Ascending aorta (tissue), 2 donors: ENCODE measurements around the gene MRAS. TPM values are rescaled to one million over a fixed set of nuclear protein-coding genes. Genes with fewer than 3 reads are reported as not detected.

Experiments used
- DNase-seq, 2 donors: peaks; one replicate each; pipeline ENCODE4 v3.0.0-alpha.2; 2019; ENCODE audit warnings: low spot score in 2 of 2
- H3K27ac ChIP-seq, 2 donors: fragments of 200-600 bp; sonication (generic); one replicate each; pipeline ENCODE4 v1.5.1; 2016 to 2017; ENCODE audit warnings: mild to moderate bottlenecking in 1 of 2
- H3K27me3 ChIP-seq: fragments of 200-600 bp; sonication (generic); one replicate; pipeline ENCODE4 v1.5.1; 2017
- H3K36me3 ChIP-seq, 2 donors: fragments of 200-600 bp; sonication (generic); one replicate each; pipeline ENCODE4 v1.5.1; 2016
- H3K4me1 ChIP-seq, 2 donors: fragments of 200-600 bp; sonication (generic); one replicate each; pipeline ENCODE4 v1.5.1; 2016 to 2017; ENCODE audit warnings: mild to moderate bottlenecking in 1 of 2
- H3K4me3 ChIP-seq, 2 donors: fragments of 200-600 bp; sonication (generic); one replicate each; pipeline ENCODE4 v1.5.1; 2016 to 2017; ENCODE audit warnings: mild to moderate bottlenecking in 1 of 2
- H3K9me3 ChIP-seq, 2 donors: fragments of 200-600 bp; sonication (generic); one replicate each; pipeline ENCODE4 v1.5.1; 2016
- intact Hi-C: fragments of 100-400 bp; cut with DNase I; formaldehyde crosslinking; loops from one replicate; pipeline ENCODE4 v1.15.1; 2023
- total RNA-seq: library from RNA; depleted of rRNA; stranded (reverse); fragments of >200 nt; gene quantifications from one replicate; pipeline ENCODE4 v1.1.0, GENCODE V29; 2016
- TF ChIP-seq, protein P1 (sequence below), 3 experiments: fragments of 200-600 bp in 2 of 3; fragments of 450-650 bp in 1 of 3; sonication (generic) in 2 of 3; IDR thresholded peaks; one replicate each; pipeline ENCODE4 v1.5.1; 2016 to 2019; ENCODE audit warnings: antibody characterized with exemption in 3 of 3, mild to moderate bottlenecking in 1 of 3, moderate library complexity in 1 of 3

Gene MRAS
- total RNA-seq, 1 donor from 2014 or later: 24.5 TPM

DNA sequence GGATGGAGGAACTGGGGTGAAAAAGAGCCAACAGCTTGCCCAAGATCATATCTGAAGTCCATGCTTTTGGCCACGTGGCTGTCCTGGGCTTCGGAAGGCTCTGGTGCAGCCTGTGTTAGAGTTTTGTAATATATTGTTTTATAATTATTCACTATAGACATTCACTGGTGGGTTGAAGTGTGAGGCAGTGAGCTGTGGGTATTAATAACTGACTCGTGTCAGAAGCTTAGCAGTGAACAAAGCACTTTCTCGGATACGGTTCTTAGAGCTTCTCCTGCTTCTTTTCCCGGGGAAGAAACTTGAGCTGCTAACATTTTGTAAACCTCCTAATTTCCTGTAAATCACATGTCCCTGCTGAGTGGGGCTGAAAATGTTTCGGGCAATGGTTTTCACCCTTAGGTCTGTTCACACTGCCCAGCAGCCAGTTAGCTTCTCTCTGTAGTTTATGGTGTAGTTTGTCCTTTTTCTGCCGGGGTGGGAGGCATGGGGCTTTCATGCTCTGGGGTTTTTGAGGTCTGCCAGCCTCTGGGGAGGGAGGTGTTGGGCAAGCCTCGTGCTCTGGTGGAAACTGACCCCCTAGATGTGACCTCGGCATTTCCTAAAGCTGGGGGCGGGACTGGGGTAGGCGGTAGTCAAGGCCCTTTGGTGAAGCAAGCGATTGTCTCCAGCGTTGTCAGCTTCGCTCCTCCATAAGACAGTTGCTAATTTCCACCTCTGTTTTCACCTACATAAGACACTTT lies 1.7 kb downstream of the MRAS start:
- Histone ChIP-seq H3K36me3 (peaks cover 0 to under 1% of the 10 kb centered on the region in 2 donors), H3K27me3 (no peaks in the 10 kb centered on the region), H3K4me3 (peak overlapping the region; percentile 96 to 98), H3K4me1 (peaks cover 5 to 7% of the 10 kb centered on the region in 2 donors), H3K9me3 (no peaks in the 10 kb centered on the region), H3K27ac (peak overlapping the region; percentile 92 to 99)
- no peak for DNase-seq
- TF ChIP-seq, protein P1, sequence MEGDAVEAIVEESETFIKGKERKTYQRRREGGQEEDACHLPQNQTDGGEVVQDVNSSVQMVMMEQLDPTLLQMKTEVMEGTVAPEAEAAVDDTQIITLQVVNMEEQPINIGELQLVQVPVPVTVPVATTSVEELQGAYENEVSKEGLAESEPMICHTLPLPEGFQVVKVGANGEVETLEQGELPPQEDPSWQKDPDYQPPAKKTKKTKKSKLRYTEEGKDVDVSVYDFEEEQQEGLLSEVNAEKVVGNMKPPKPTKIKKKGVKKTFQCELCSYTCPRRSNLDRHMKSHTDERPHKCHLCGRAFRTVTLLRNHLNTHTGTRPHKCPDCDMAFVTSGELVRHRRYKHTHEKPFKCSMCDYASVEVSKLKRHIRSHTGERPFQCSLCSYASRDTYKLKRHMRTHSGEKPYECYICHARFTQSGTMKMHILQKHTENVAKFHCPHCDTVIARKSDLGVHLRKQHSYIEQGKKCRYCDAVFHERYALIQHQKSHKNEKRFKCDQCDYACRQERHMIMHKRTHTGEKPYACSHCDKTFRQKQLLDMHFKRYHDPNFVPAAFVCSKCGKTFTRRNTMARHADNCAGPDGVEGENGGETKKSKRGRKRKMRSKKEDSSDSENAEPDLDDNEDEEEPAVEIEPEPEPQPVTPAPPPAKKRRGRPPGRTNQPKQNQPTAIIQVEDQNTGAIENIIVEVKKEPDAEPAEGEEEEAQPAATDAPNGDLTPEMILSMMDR (IDR thresholded peaks at IDR 0.05): no peak
- intact Hi-C loops: loop anchor here (5.0 kb wide), 3 partner anchors 233 to 567 kb away; partner anchors contain the start of genes CEP70 and DZIP1L

DNA sequence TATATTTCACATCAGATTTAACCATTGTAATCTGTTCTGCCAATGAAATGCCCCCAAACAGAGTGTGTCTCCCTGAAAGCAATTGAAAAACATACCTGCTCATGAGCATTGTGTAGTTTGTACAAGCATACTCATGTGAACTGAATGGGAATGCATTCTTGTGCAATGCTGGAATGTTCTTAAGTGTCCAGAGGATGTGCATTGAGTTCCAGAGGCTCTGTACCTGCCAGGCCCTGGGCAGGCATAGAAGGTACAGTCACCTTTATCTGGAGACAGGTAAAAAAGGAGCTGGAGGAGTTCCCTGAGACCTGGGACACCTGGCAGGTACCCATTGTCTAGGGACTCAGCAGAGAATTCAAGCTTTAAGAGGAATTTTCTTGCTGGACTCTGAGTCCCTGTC lies 2.8 kb downstream of the MRAS start:
- no peaks in the 10 kb centered on the region for H3K27me3 ChIP-seq
- peaks cover 5 to 8% of the 10 kb centered on the region in 2 donors for H3K4me1 ChIP-seq
- H3K36me3 ChIP-seq: peaks cover 0 to 7% of the 10 kb centered on the region in 2 donors
- no peak overlapping the region for H3K4me3 ChIP-seq
- H3K9me3 ChIP-seq: no peaks in the 10 kb centered on the region
- no peak for DNase-seq
- H3K27ac ChIP-seq: no peak overlapping the region
- TF ChIP-seq, protein P1 (IDR thresholded peaks at IDR 0.05): no peak
- intact Hi-C loops: no loop called here

DNA sequence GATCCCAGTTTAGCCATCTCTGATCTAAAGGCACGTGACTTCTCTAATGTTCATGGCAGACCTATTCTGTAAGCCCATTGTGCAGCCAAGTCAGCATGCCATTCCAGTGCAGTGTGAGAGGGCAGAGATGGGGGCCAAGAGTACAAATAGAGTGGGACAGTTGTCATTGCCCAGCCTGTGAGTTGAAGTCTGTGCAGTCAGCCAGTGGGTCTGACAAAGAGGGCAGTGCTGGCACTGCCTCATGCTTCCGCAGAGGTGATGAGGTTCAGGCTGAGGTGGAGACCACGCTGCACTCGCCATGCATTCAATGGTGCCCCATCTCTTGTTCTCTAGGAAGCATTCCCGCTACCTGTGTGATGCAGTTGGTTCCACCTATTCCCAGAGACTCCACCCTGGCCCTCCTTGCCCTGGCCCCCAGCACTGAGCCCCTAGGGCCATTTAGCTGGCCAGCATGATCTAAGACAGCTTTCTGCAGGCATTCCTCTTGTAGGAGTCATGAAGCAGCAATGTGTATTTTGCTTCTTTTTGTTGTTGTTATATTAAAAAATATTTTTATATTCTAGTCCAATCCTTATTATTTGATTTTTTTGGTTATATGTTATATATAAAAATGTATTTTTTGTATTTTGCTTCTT lies 3.7 kb downstream of the MRAS start:
- intact Hi-C loops: no loop called here
- no peaks in the 10 kb centered on the region for H3K27me3 ChIP-seq
- no peak for DNase-seq
- H3K27ac ChIP-seq: no peak overlapping the region
- H3K4me1 ChIP-seq: peaks cover 5 to 17% of the 10 kb centered on the region in 2 donors
- H3K4me3 ChIP-seq: no peak overlapping the region
- H3K9me3 ChIP-seq: no peaks in the 10 kb centered on the region
- TF ChIP-seq, protein P1 (IDR thresholded peaks at IDR 0.05): no peak
- peaks cover 0 to 7% of the 10 kb centered on the region in 2 donors for H3K36me3 ChIP-seq

DNA sequence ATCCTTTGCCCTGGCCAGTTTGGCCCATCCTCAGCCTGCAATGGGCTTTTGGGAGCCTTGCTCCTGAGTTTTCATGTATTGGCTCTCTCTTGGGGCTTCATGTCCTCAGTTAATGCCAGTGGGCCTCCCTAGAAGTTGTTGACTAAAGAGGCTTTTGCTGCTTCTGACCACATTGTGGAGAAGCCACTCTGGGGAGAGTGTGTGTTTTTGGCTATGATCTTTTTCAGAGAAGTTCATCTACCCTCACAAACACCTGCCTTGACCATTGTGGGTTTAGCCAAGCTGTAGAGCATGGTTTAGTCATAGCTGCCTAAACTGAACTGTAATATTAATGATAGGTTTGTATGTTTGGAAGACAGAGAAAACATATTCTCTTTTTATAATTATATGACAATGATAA lies 6.0 kb downstream of the MRAS start:
- DNase-seq: no peak
- Histone ChIP-seq H3K27ac (no peak overlapping the region), H3K4me3 (no peak overlapping the region), H3K27me3 (no peaks in the 10 kb centered on the region), H3K4me1 (peaks cover 10 to 36% of the 10 kb centered on the region in 2 donors), H3K9me3 (no peaks in the 10 kb centered on the region), H3K36me3 (peaks cover 0 to 7% of the 10 kb centered on the region in 2 donors)
- TF ChIP-seq, protein P1 (IDR thresholded peaks at IDR 0.05): no peak
- intact Hi-C loops: no loop called here

DNA sequence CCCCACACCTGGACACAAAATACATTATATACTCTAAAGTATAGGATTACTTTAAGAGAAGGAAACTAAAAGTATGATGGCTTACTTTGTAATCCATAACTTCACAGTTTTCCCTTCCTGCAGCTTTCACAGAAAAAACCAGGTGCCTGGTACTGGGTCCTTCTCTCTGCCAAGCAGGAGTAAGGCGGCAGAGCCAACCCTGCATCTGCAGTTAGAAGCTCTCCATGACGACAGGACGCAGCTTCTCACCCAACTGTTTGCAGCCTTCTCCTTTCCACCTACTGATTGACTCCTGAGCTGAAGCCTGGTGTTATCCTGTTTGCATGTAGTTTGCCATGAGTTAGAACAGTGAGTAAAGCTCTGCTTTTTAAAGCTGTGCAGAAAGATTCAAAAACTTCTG lies 6.7 kb downstream of the MRAS start:
- no peaks in the 10 kb centered on the region for H3K9me3 ChIP-seq

More for the DNA sequence above, 6.7 kb downstream of the MRAS start:
- TF ChIP-seq, protein P1 (IDR thresholded peaks at IDR 0.05): no peak
- intact Hi-C loops: no loop called here
- Histone ChIP-seq H3K4me1 (peaks cover 9 to 40% of the 10 kb centered on the region in 2 donors), H3K27me3 (no peaks in the 10 kb centered on the region), H3K27ac (no peak overlapping the region), H3K36me3 (peaks cover 0 to 7% of the 10 kb centered on the region in 2 donors), H3K4me3 (no peak overlapping the region)
- DNase-seq: peak in 1 of 2 donors; percentile 31
